ENCODE results near the gene SLC38A1.

- TF ChIP-seq CTCF (IDR thresholded peaks at IDR 0.05; ENCODE audit: borderline replicate concordance, extremely low read depth, low read length, poor library complexity, severe bottlenecking) (no peak), EZH2 (IDR thresholded peaks at IDR 0.05; ENCODE audit: borderline replicate concordance, low read depth, low read length, severe bottlenecking) (no peak)
Observed at GRCh38 chr12:46259071-46259470, 9.8 kb downstream of the SLC38A1 start.
